Upper lobe of right lung (tissue), 1 donor: ENCODE results near the gene ZBTB37. TPM values are rescaled to one million over a fixed set of nuclear protein-coding genes. Genes with fewer than 3 reads are reported as not detected.

Source experiments
- ATAC-seq: fragments of 200-7000 bp; cut with Tn5 transposase; one replicate; pipeline ENCODE4 v1.9.1; 2020; ENCODE audit warnings: mild to moderate bottlenecking, moderate library complexity
- DNase-seq: peaks from one replicate; pipeline ENCODE4 v3.0.0-alpha.2; 2020
- H3K27ac ChIP-seq: fragments of 200-600 bp; one replicate; pipeline ENCODE4 v1.8.0; 2022
- H3K27me3 ChIP-seq: fragments of 200-600 bp; one replicate; pipeline ENCODE4 v1.8.0; 2022; ENCODE audit warnings: mild to moderate bottlenecking
- H3K36me3 ChIP-seq: fragments of 200-600 bp; one replicate; pipeline ENCODE4 v1.8.0; 2022
- H3K4me1 ChIP-seq: fragments of 200-600 bp; one replicate; pipeline ENCODE4 v1.8.0; 2022
- H3K4me3 ChIP-seq: fragments of 200-600 bp; one replicate; pipeline ENCODE4 v1.8.0; 2022; ENCODE audit warnings: mild to moderate bottlenecking
- H3K9me3 ChIP-seq: fragments of 200-600 bp; one replicate; pipeline ENCODE4 v1.8.0; 2022
- intact Hi-C: fragments of 100-400 bp; cut with DNase I; formaldehyde crosslinking; loops from one replicate; pipeline ENCODE4 v1.11.0; 2022
- long read RNA-seq: library from polyadenylated mRNA; unstranded; transcript quantifications from one replicate; pipeline ENCODE4 v2.0.0, GENCODE V29; 2021
- total RNA-seq: library from RNA; stranded (reverse); fragmentation: NEBNext Ultra II Directional; extraction: Animal tissue kit (Norgen Biotek cat#: 25700); gene quantifications from one replicate; pipeline ENCODE4 v1.2.1, GENCODE V29; 2021
- TF ChIP-seq, protein P1 (sequence below): fragments of 200-600 bp; IDR thresholded peaks from one replicate; pipeline ENCODE4 v1.8.0; 2022; ENCODE audit warnings: antibody characterized with exemption
- donor health status: DM: no; HTN: yes; CAD: no; lungs with severe emphysema.

Gene ZBTB37, protein sequence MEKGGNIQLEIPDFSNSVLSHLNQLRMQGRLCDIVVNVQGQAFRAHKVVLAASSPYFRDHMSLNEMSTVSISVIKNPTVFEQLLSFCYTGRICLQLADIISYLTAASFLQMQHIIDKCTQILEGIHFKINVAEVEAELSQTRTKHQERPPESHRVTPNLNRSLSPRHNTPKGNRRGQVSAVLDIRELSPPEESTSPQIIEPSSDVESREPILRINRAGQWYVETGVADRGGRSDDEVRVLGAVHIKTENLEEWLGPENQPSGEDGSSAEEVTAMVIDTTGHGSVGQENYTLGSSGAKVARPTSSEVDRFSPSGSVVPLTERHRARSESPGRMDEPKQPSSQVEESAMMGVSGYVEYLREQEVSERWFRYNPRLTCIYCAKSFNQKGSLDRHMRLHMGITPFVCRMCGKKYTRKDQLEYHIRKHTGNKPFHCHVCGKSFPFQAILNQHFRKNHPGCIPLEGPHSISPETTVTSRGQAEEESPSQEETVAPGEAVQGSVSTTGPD
- 14.7 TPM for total RNA-seq
- long read RNA-seq, partial matches to known transcripts, result 0 of 3 reads
- long read RNA-seq, other reads (novel, unspliced or antisense), result 3 of 3 reads

DNA sequence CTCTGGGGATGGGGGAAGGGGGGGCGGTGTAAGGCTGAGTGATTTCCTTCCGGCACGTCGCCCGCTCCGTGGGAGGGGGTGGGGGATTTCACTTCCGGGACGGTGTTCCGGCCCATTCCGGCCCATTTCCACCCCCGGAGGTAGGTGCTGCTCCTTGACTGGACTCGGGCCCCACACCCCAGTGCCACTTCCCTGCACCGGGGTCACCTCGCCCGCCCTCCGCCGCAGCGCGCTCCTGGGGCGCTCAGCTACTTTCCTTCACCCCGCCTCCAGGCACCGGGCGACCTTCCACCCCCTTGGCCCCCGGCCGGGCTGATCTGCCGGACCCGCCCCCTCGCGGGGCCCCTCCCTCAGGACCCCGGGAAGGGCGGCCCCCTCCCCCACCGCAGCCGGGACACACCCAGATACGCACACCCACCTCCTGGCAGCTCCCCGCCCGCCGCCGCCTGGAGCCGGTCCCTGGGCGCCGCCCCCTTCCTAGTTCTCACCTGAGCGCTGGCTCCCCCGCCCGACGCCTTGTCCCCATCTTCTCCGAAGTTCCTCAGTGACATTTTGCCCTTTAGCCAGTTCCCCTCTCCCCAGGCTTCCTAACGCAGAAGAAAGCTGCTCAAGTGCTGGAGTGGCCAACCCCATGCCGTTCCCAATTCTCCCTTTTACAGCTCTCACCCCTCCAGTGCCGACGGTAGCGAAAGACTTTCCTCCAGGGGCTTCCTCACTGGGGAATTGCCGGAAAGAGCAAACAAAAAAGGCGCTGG, at the start of gene ZBTB37:
Gene ZBTB37 (plus strand): TSS at position 115 of the 755 bp plus-strand sequence. CDS start 1,846 bp downstream, outside the sequence.
- peak; percentile 89 for ATAC-seq
- no peaks in the 10 kb centered on the region for H3K9me3 ChIP-seq
- H3K27ac ChIP-seq, result peak within 1 kb of the TSS; percentile 96
- peak within 1 kb of the TSS; percentile 92 for H3K4me3 ChIP-seq
- H3K36me3 ChIP-seq, result peaks cover 34% of the 10 kb centered on the region
- DNase-seq, result peak; percentile 98
- TF ChIP-seq, protein P1, sequence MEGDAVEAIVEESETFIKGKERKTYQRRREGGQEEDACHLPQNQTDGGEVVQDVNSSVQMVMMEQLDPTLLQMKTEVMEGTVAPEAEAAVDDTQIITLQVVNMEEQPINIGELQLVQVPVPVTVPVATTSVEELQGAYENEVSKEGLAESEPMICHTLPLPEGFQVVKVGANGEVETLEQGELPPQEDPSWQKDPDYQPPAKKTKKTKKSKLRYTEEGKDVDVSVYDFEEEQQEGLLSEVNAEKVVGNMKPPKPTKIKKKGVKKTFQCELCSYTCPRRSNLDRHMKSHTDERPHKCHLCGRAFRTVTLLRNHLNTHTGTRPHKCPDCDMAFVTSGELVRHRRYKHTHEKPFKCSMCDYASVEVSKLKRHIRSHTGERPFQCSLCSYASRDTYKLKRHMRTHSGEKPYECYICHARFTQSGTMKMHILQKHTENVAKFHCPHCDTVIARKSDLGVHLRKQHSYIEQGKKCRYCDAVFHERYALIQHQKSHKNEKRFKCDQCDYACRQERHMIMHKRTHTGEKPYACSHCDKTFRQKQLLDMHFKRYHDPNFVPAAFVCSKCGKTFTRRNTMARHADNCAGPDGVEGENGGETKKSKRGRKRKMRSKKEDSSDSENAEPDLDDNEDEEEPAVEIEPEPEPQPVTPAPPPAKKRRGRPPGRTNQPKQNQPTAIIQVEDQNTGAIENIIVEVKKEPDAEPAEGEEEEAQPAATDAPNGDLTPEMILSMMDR, result no peak
- intact Hi-C loops, result no loop called here
- no peaks in the 10 kb centered on the region for H3K27me3 ChIP-seq
- peaks cover 48% of the 10 kb centered on the region for H3K4me1 ChIP-seq

DNA sequence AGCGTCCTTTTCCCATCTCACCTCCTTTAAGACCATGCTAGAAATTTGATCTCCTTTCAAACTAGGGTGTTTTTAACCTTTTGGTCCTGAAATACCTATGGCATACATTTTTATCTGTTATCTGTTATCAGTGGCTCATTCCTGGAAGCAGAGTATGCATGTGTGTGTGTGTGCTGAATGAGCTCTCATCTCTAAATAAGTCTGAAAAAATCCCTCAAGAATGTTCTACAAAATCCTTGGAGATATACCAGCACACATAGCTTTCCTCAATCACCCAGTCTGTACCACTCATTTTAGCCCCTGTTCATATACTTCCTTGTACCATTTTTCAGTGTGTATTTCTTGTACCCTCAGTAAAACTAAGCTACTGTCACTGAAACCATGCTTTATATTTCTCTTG, 49.7 kb upstream of the ZBTB37 start:
- Histone ChIP-seq H3K36me3 (no peaks in the 10 kb centered on the region), H3K4me1 (no peaks in the 10 kb centered on the region), H3K27ac (no peak overlapping the region), H3K9me3 (no peaks in the 10 kb centered on the region), H3K4me3 (no peak overlapping the region), H3K27me3 (no peaks in the 10 kb centered on the region)
- ATAC-seq (no peak), DNase-seq (no peak)
- intact Hi-C loops, result no loop called here
- TF ChIP-seq, protein P1, result no peak

DNA sequence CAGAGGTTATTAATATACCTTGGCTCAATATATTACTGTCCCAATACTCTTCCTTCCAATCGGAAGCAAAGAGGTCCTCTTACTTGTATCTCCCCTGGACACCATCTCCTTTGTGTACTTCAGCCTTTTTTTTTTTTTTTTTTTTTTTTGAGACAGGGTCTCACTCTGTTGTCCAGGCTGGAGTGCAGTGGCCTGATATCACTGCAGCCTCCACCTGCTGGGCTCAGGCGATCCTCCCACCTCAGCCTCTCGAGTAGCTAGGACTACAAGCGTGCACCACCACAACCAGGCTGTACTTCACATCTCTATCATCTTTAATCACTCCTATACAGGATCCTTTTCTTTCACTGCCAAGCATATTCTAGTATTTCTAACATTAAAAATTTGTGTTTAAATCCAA, 46.5 kb upstream of the ZBTB37 start:
- ATAC-seq (no peak), DNase-seq (no peak)
- Histone ChIP-seq H3K4me1 (peaks cover 3% of the 10 kb centered on the region), H3K36me3 (no peaks in the 10 kb centered on the region), H3K9me3 (no peaks in the 10 kb centered on the region), H3K27ac (no peak overlapping the region), H3K27me3 (no peaks in the 10 kb centered on the region), H3K4me3 (no peak overlapping the region)
- intact Hi-C loops, result loop anchor here (5.0 kb wide), 1 partner anchor 389 kb away; no protein-coding TSS in a partner anchor
- TF ChIP-seq, protein P1, result no peak

DNA sequence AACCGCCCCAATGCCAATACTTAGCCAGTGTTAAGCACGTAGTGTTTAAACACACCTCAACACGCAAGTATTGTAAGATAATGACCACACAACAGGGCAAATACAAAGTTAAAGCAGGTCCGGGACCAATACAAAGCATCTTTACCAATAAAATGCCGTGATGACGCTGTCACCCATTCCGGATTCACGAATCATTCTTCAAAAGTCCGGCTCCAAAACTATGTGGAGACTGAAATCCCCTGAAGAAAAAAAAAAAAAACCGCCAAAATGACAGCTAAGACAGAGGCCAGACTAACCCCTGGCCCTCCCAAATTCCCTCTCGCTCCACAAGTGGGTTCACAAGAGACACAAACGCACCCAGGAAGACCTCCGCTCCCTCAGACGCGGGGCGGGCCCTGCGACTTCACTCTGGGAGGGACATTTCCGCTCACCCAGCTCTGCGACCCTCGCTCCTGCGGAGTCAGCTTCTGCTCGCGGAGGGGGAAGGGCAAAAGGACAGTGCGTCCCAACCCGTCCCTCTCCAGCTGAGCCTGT, 44.3 kb upstream of the ZBTB37 start:
- Histone ChIP-seq H3K36me3 (no peaks in the 10 kb centered on the region), H3K27me3 (no peaks in the 10 kb centered on the region), H3K4me1 (peaks cover 3% of the 10 kb centered on the region), H3K9me3 (no peaks in the 10 kb centered on the region), H3K27ac (peak overlapping the region; percentile 88), H3K4me3 (peak overlapping the region; percentile 88)
- intact Hi-C loops, result loop anchor here (5.0 kb wide), 1 partner anchor 392 kb away; no protein-coding TSS in a partner anchor
- TF ChIP-seq, protein P1, result no peak
- DNase-seq (no peak), ATAC-seq (no peak)

DNA sequence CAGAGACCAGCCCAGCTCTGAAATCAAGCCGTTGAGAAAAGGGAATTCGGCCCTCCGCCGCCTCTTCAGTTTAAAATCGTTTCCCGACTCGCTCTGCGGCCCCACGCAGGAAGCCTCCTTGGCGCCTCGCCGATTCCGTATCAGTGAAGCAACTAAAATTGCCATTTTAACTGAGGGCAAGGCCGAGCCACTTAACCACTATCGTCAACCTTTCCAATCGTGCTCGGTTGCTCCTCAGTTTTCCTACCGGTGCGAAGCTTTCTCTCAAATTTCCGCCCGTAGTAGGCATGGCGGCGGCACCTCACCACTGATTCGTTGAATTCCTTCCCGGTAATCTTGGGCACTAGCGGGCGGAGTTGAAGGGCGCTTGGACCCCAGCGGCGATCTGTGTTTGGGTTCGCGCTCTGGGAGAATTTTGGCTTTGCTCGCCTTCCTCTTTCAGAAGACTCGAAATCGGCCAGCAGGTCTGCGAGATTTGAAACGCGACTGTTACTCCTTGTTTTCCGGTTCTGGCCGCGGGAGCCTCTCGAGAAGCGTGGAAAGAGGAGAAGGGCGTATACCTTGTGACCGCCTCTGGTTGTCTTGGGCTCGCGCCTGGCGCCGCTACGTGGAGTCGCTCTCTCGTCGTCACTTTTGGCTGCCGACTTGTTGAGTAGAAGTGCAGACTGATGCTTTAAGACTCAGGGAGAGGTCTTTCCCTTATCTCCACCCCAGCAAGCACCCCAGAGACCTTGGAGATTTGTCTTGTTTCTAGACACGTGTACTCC, 43.7 kb upstream of the ZBTB37 start, which contains the start of the genes CENPL and DARS2:
Gene CENPL (minus strand): TSS at position 569 of the 767 bp plus-strand sequence. CDS start 13,584 bp downstream, outside the sequence.
Gene DARS2 (plus strand): TSS at position 359 of the 767 bp plus-strand sequence. CDS start 557 bp downstream, outside the sequence.
- DNase-seq, result peak; percentile 97
- peak within 1 kb of the TSS; percentile 88 for H3K27ac ChIP-seq
- no peaks in the 10 kb centered on the region for H3K9me3 ChIP-seq
- H3K4me3 ChIP-seq, result peak within 1 kb of the TSS; percentile 88
- no peaks in the 10 kb centered on the region for H3K36me3 ChIP-seq
- intact Hi-C loops, result loop anchor here (5.0 kb wide), 1 partner anchor 392 kb away; no protein-coding TSS in a partner anchor
- TF ChIP-seq, protein P1, result no peak
- peaks cover 3% of the 10 kb centered on the region for H3K4me1 ChIP-seq
- H3K27me3 ChIP-seq, result no peaks in the 10 kb centered on the region
- ATAC-seq, result peak; percentile 99
